SU-DHL-6 (cell line): ENCODE data around the gene KCTD3.

Experiments
- H2AFZ ChIP-seq: fragments of 200-600 bp; sonication (generic); 2 replicates; pipeline ENCODE4 v1.6.1; 2014; ENCODE audit warnings: low read depth, mild to moderate bottlenecking, moderate library complexity, mixed read lengths, antibody characterized with exemption, low read length; ENCODE audit not compliant: severe bottlenecking
- H3F3A ChIP-seq: fragments of 200-600 bp; shearing (Covaris generic); 2 replicates; pipeline ENCODE4 v1.6.0; 2016; ENCODE audit warnings: antibody characterized with exemption, mild to moderate bottlenecking; ENCODE audit not compliant: insufficient read depth
- H3K27ac ChIP-seq: fragments of 200-600 bp; sonication (generic); 2 replicates; pipeline ENCODE4 v1.5.1; 2016; ENCODE audit warnings: low read depth, mild to moderate bottlenecking, low read length, moderate library complexity, mixed read lengths
- H3K27me3 ChIP-seq: fragments of 200-600 bp; sonication (generic), shearing (Covaris generic); 2 replicates; pipeline ENCODE4 v1.6.0; 2014; ENCODE audit warnings: mild to moderate bottlenecking, low read length
- H3K36me3 ChIP-seq: fragments of 200-600 bp; sonication (generic); 2 replicates; pipeline ENCODE4 v1.6.1; 2014; ENCODE audit warnings: mild to moderate bottlenecking, low read length, mixed read lengths
- H3K4me2 ChIP-seq: fragments of 300-600, 200-600 bp; shearing (Covaris generic), sonication (generic); 2 replicates; pipeline ENCODE4 v1.6.0; 2014; ENCODE audit warnings: low read length, low read depth, mild to moderate bottlenecking; ENCODE audit not compliant: poor library complexity, severe bottlenecking
- H3K4me3 ChIP-seq: fragments of 200-600 bp; sonication (generic); 2 replicates; pipeline ENCODE4 v1.5.1; 2014; ENCODE audit warnings: antibody characterized with exemption, low read length, mild to moderate bottlenecking, mixed read lengths; ENCODE audit not compliant: insufficient read depth, poor library complexity, severe bottlenecking
- H3K79me2 ChIP-seq: fragments of 200-600 bp; sonication (generic); 2 replicates; pipeline ENCODE4 v1.6.1; 2014; ENCODE audit warnings: mild to moderate bottlenecking, low read length, moderate library complexity; ENCODE audit not compliant: insufficient read depth
- H3K9ac ChIP-seq: fragments of 200-600 bp; sonication (generic); 2 replicates; pipeline ENCODE4 v1.7.0; 2014; ENCODE audit warnings: mild to moderate bottlenecking, low read length
- H3K9me2 ChIP-seq: fragments of 200-600 bp; sonication (generic); replicated peaks from 2 replicates; pipeline ENCODE4 v1.6.1; 2014; ENCODE audit warnings: low read length; ENCODE audit not compliant: insufficient read depth
- H3K9me3 ChIP-seq: fragments of 200-600 bp; sonication (generic); 2 replicates; pipeline ENCODE4 v1.6.1; 2014; ENCODE audit warnings: low read length, mixed read lengths; ENCODE audit not compliant: insufficient read depth
- H4K20me1 ChIP-seq: fragments of 200-600 bp; sonication (generic); 2 replicates; pipeline ENCODE4 v1.6.1; 2014; ENCODE audit warnings: low read depth, mild to moderate bottlenecking, antibody characterized with exemption, low read length, moderate library complexity, mixed read lengths
- CTCF ChIP-seq: fragments of 200-600 bp; sonication (generic); IDR thresholded peaks from one replicate; pipeline ENCODE4 v1.5.1; 2017; ENCODE audit warnings: antibody characterized with exemption, mild to moderate bottlenecking, low read length, moderate library complexity; ENCODE audit not compliant: insufficient read depth, poor library complexity, severe bottlenecking
- EZH2phosphoT487 ChIP-seq: fragments of 200-600 bp; sonication (generic), shearing (Covaris generic); conservative IDR thresholded peaks from 2 replicates; pipeline ENCODE4 v1.6.1; 2018; ENCODE audit warnings: mild to moderate bottlenecking, antibody characterized with exemption, low read length, moderate library complexity, mixed read lengths

The KCTD3 gene

DNA sequence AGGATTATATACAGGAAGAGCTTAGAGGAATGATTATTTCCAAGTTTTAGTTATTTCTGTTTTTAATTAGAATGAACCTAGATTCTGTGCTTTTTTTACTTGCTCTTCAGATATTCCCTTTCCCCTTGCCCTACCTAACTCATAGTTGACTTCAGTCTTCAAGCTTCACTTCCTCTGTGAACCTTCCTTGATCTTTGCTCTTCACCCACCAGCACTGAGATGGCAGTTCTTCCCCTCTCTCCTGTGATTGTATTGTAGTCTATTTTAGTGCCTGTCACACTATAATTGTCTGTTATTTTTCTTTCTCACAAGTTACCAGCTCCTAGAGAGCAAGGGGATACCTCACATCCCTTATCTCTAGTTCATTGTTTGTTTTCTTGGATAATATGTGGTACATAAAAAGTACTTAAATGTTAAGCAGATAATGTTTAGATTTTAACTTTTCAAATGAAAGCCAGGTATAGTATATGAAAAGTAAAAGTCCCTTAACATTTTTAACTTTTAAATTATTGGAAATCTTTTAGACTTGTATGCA is 33.2 kb downstream of the KCTD3 start:
- H4K20me1 ChIP-seq = no peaks in the 10 kb centered on the region
- H3K9me2 ChIP-seq = no peaks in the 10 kb centered on the region
- no peak overlapping the region for H3K27ac ChIP-seq
- no peaks in the 10 kb centered on the region for H3K79me2 ChIP-seq
- TF ChIP-seq CTCF = no peak
- no peak for TF ChIP-seq EZH2phosphoT487
- no peak overlapping the region for H3K4me2 ChIP-seq
- no peak overlapping the region for H3K9ac ChIP-seq
- H3K9me3 ChIP-seq = no peaks in the 10 kb centered on the region
- H3F3A ChIP-seq = no peaks in the 10 kb centered on the region
- H3K36me3 ChIP-seq = no peaks in the 10 kb centered on the region
- H3K27me3 ChIP-seq = no peaks in the 10 kb centered on the region
- no peak overlapping the region for H3K4me3 ChIP-seq
- H2AFZ ChIP-seq = no peak overlapping the region

DNA sequence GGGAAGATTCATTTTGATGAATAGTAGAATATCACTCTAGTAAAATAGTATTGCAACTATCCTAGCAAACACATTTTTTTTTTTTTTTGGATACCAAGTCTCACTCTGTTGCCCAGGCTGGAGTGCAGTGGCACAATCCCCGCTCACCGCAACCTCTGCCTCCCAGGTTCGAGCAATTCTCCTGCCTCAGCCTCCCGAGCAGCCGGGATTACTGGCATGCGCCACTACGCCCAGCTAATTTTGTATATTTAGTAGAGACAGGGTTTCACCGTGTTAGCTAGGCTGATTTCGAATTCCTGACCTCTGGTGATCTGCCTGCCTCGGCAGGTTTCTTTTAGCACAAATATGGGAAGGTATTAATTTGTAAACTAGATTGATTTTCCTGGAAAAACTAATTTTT is 33.8 kb downstream of the KCTD3 start:
- Histone ChIP-seq H4K20me1 (no peaks in the 10 kb centered on the region), H3K9me3 (no peaks in the 10 kb centered on the region), H3K4me2 (no peak overlapping the region), H3K9ac (no peak overlapping the region), H3K79me2 (no peaks in the 10 kb centered on the region), H3K36me3 (no peaks in the 10 kb centered on the region), H3K4me3 (no peak overlapping the region), H3K9me2 (no peaks in the 10 kb centered on the region), H3K27me3 (no peaks in the 10 kb centered on the region), H2AFZ (no peak overlapping the region), H3K27ac (no peak overlapping the region), H3F3A (no peaks in the 10 kb centered on the region)
- no peak for TF ChIP-seq EZH2phosphoT487
- no peak for TF ChIP-seq CTCF

DNA sequence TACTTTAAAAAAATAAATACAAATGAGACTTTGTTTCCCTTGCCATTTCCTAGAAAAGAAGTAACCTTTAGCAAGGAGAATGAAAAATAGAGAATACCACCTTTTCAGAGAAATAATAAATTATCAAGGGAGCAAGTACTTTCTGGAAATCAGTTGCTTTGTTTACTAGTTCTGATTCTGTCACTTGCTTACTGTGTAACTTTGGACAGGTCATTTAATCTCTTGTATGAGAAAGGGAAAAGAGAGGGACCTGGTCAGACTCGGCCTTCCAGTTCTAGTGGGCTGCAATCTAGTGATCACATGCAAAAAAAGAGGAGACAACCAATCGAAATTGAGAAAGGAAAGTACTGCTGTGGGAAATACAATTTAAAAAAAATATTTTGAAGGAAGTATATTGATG is 34.2 kb downstream of the KCTD3 start:
- no peak for TF ChIP-seq CTCF
- TF ChIP-seq EZH2phosphoT487 = no peak
- Histone ChIP-seq H3F3A (no peaks in the 10 kb centered on the region), H3K27ac (no peak overlapping the region), H3K4me2 (no peak overlapping the region), H3K27me3 (no peaks in the 10 kb centered on the region), H3K36me3 (no peaks in the 10 kb centered on the region), H3K9ac (no peak overlapping the region), H3K4me3 (no peak overlapping the region), H3K9me3 (no peaks in the 10 kb centered on the region), H4K20me1 (no peaks in the 10 kb centered on the region), H3K79me2 (no peaks in the 10 kb centered on the region), H2AFZ (no peak overlapping the region), H3K9me2 (no peaks in the 10 kb centered on the region)
